Stimulated activated CD4-positive, alpha-beta T cell treated with anti-CD3 and anti-CD28 coated beads, Interleukin-15, amount 100 ng/mL, for 1 hour (primary cell): ENCODE measurements around the gene KLF1.
"Not testable (repeated sequence)": the region's sequence is repeated elsewhere in the genome, so short reads cannot be mapped to it uniquely, and the experiment has no call there.

Experiments
- DNase-seq, 2 donors: peaks; one replicate each; pipeline ENCODE4 v3.0.0-alpha.2; 2020; ENCODE audit warnings: low read depth in 1 of 2, low spot score in 1 of 2

The KLF1 gene

GRCh38 chr19:12886969-12887747 lies at the start of gene KLF1:
TSS of gene KLF1 (minus strand) at chr19:12887201. CDS start at chr19:12887140, 61 bp downstream.
- DNase-seq = no peak

DNA sequence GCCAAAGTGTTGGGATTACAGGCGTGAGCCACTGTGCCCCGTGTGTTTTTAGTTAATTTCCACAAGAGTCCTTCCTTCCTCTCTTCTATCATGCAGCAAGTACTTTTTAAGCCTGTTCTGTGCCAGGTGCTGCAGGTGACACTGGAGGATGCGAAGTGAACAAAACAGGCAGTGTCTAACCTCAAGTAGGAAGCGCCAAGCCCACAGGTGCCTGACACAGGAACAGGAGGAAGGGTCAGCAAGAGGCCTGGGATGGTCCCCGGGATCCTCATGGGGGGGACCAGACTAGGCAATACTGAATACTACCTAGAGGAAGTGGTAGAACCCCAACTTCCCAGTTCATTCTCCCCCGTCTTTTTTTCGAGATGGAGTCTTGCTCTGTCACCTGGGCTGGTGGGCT lies 49.6 kb upstream of the KLF1 start:
- no peak for DNase-seq

GRCh38 chr19:12935071-12935470 lies 48.1 kb upstream of the KLF1 start:
- DNase-seq = no peak

- peak; percentile 73 to 79 for DNase-seq
Measured at GRCh38 chr19:12933287-12934072, 46.5 kb upstream of the KLF1 start, which contains the start of gene FARSA. TSS of gene FARSA (minus strand) at chr19:12933711. CDS start at chr19:12933696, 15 bp downstream.

DNA sequence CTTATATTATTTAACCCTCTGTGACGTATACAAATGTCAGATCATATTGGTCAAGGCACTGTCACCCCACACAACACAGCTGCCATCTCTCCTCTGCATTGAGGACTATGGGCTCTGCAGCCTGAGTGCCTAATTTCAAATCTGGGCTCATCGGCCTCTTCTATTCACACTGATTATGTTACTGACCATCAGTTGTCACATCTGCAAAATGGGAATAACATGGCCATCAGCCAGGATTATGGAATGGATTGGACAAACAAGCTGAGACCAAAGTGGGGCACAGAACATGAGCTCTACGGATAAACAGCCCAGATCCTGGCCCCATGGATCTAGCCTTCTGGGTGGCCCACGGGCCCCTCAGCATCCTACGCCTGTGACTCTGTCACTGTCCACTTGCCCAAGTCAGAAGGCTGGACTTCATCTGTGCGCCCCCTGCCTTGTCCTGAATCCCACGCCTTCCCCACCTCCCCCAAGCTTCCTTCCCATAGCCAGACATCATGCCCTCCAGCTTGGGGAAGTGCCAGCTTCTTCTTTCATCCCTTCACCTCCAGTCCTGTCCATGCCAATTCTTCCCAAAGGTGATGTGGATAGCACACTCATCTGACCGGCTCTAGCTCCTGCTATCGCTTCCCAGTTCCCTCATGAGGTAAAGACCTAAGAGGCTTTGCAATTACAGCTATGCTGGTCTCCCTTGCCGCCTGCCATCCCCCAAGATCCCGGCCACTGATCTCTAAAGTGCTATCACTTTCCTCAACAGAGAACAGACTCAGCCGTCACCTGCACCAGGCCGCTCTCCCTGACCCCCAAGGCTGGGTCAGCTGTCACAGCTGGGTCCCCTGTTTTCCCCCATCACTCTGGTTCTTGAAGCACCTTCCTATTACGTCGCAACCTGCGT lies 45.6 kb upstream of the KLF1 start:
- no peak for DNase-seq

DNA sequence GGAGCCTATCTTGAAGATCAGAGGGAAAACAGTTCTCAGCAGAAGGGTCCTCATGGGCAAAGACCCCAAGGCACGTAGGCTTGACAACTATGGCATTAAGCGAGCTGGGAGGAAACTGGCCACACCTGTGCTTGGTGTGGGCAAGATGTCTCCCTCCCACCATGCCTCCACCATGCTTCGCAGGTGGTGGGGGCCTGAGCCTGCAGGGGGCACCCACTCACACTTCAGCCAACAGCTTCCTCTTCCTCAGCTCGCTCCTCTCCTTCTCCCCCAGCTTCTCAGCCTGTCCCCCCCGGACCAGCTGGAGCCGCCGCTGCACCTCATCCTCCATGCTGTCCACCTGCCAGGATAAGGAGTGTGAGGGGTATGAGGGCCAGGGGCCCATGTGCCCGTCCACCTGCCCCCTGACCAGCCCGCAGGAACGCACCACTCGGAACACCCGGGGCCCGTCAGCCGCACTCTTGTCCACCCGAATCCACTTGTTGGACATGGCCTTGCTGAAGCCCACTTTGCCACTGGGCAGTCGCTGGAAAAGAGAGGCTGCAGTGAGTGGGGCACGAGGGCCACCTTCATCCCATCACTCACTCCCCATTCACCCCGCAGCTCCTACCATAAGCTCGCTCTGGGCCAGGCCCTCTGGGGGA lies 43.1 kb upstream of the KLF1 start:
- DNase-seq = no peak

DNA sequence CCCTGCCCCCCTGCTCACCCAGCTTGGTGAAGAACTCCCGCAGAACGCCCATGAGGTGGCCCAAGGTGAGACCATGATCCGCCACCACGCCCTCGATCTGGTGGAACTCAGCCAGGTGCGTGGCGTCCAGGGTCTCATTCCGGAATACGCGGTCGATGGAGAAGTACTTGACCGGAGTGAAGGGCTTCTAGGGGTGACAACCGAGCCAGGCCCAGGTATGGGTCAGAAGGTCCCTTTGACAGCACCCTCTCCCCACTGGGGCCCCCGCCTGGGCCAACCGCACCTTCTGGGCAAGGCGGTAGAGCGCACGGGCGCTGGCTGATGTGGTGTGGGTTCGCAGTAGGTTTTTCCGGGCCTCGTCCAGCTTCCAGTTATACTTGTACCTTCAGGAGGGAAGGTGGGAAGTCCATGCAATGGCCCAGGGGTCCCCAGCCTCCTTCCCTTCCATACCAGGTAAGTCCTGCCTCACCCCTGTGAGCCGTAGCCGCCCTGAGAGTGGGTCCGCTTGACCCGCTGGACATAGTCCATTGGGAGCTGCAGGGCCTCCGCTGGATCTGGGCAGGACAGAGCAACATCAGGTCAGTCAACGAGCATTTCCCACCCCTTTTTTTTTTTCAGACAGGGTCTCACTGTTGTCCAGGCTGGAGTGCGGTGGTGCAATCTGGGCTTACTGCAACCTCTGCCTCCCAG lies 37.8 kb upstream of the KLF1 start:
- no peak for DNase-seq

DNA sequence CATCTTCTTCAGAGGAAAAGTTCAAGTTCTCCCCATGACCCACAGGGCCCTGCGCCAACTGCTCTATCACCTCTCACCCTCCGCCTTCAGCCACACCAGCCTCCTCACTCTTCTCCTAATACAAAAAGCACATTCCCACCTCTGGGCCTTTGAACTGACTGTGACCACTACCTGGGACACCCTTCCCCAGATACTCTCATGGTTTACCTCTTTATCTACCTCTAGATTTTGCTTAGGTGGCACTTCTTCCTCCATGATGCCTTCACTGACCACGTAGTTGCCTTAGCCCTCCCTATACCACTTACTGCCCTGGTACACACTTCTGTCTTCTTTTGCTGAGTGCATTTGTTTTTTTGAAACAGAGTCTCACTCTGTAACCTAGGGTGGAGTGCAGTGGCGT lies 36.0 kb upstream of the KLF1 start:
- no peak for DNase-seq

GRCh38 chr19:12921047-12921446 lies 34.0 kb upstream of the KLF1 start:
- no peak for DNase-seq

- no peak for DNase-seq
Measured at GRCh38 chr19:12918253-12918652, 31.3 kb upstream of the KLF1 start.

- not testable (repeated sequence) for DNase-seq
Measured at GRCh38 chr19:12915860-12916259, 28.9 kb upstream of the KLF1 start.

- DNase-seq = peak in 1 of 2 donors; percentile 27
Measured at GRCh38 chr19:12913851-12914690, 27.1 kb upstream of the KLF1 start.

GRCh38 chr19:12913011-12913561 lies 26.1 kb upstream of the KLF1 start:
- no peak for DNase-seq

GRCh38 chr19:12912571-12912970 lies 25.6 kb upstream of the KLF1 start:
- no peak for DNase-seq

DNA sequence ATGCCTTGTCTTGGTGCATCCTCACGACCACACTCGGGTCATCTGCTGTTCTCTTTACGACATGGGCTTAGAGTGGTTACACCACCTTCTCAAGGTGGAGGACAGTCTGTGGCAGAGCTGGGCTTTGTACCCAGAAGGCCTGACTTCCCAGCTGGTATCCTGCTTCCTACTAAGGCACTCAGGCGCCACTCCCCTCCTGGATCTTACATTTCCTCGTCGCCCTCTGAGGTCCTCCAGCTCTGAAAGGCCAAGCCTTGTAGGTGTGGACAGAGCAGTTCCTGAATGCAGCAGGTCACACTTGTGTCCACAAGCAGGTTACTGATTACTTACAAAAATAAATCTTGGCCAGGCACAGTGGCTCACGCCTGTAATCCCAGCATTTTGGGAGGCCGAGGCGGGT lies 20.2 kb upstream of the KLF1 start:
- no peak for DNase-seq

- DNase-seq = no peak
Measured at GRCh38 chr19:12899891-12900518, 13.0 kb upstream of the KLF1 start.

- DNase-seq = no peak
Measured at GRCh38 chr19:12896460-12896859, 9.5 kb upstream of the KLF1 start.

- DNase-seq = no peak
Measured at GRCh38 chr19:12893582-12893981, 6.6 kb upstream of the KLF1 start.
